GM12891 (cell line): ENCODE results near the gene NAXD.

Experiments used
- DNase-seq: peaks from one replicate; pipeline ENCODE4 v3.0.0; 2011; ENCODE audit warnings: low spot score; ENCODE audit not compliant: insufficient read length
- FAIRE-seq: peaks from 2 replicates; lab custom pipeline; 2011; peaks lifted over from hg19 to GRCh38; lab: Jason Lieb, UNC
- PAX5 ChIP-seq: IDR thresholded peaks from 2 replicates; pipeline ENCODE4 v1.6.1; 2011; ENCODE audit warnings: low read length, moderate library complexity, mild to moderate bottlenecking; ENCODE audit not compliant: insufficient read depth, severe bottlenecking
- POLR2A ChIP-seq: IDR thresholded peaks from 2 replicates; pipeline ENCODE4 v1.6.1; 2011; ENCODE audit warnings: low read depth, low read length, control low read depth
- POLR2AphosphoS5 ChIP-seq: IDR thresholded peaks from 2 replicates; pipeline ENCODE4 v1.6.1; 2011; ENCODE audit warnings: low read depth, low read length, control low read depth
- POU2F2 ChIP-seq: IDR thresholded peaks from 2 replicates; pipeline ENCODE4 v1.6.1; 2011; ENCODE audit warnings: low read depth, mild to moderate bottlenecking, control low read depth, low read length, moderate library complexity
- SPI1 ChIP-seq: IDR thresholded peaks from 2 replicates; pipeline ENCODE4 v1.6.1; 2011; ENCODE audit warnings: low read depth, low read length, control low read depth
- TAF1 ChIP-seq: IDR thresholded peaks from 2 replicates; pipeline ENCODE4 v1.6.1; 2011; ENCODE audit warnings: low read depth, low read length, control low read depth

NAXD gene

GRCh38 chr13:110676595-110677587, 61.5 kb downstream of the NAXD start:
- TF ChIP-seq POLR2AphosphoS5 (no peak), PAX5 (no peak), SPI1 (peak; percentile 85), POLR2A (no peak)
- DNase-seq (peak; percentile 52), FAIRE-seq (peak; percentile 95)

GRCh38 chr13:110677731-110678545, 62.6 kb downstream of the NAXD start:
- FAIRE-seq (peak; percentile 28), DNase-seq (no peak)
- TF ChIP-seq PAX5 = no peak
- TF ChIP-seq POU2F2 = no peak
- TF ChIP-seq POLR2AphosphoS5 = no peak
- TF ChIP-seq TAF1 = no peak

GRCh38 chr13:110680852-110681251, 65.5 kb downstream of the NAXD start:
- TF ChIP-seq POLR2AphosphoS5 = no peak
- TF ChIP-seq PAX5 = no peak
- no peak for TF ChIP-seq POU2F2
- no peak for TF ChIP-seq SPI1
- no peak for TF ChIP-seq POLR2A
- no peak for TF ChIP-seq TAF1
- DNase-seq = no peak
- no peak for FAIRE-seq

- TF ChIP-seq POLR2AphosphoS5 = no peak
- no peak for TF ChIP-seq POLR2A
- TF ChIP-seq SPI1 = no peak
- no peak for TF ChIP-seq POU2F2
- no peak for TF ChIP-seq TAF1
- TF ChIP-seq PAX5 = no peak
- FAIRE-seq (no peak), DNase-seq (no peak)
Measured at GRCh38 chr13:110681868-110682550, 66.7 kb downstream of the NAXD start.

- DNase-seq = no peak
- TF ChIP-seq POLR2A (no peak), TAF1 (no peak), POLR2AphosphoS5 (no peak), PAX5 (no peak), SPI1 (no peak), POU2F2 (no peak)
- no peak for FAIRE-seq
Measured at GRCh38 chr13:110682746-110683145, 67.4 kb downstream of the NAXD start.

GRCh38 chr13:110683203-110683883, 68.0 kb downstream of the NAXD start:
- TF ChIP-seq POLR2A = no peak
- no peak for TF ChIP-seq POU2F2
- no peak for TF ChIP-seq POLR2AphosphoS5
- TF ChIP-seq SPI1 = no peak
- TF ChIP-seq TAF1 = no peak
- no peak for TF ChIP-seq PAX5
- FAIRE-seq (no peak), DNase-seq (no peak)

- no peak for FAIRE-seq
- TF ChIP-seq POLR2A = no peak
- no peak for TF ChIP-seq POU2F2
- TF ChIP-seq POLR2AphosphoS5 = no peak
- no peak for TF ChIP-seq TAF1
- TF ChIP-seq SPI1 = no peak
- TF ChIP-seq PAX5 = no peak
- no peak for DNase-seq
Measured at GRCh38 chr13:110683921-110684320, 68.6 kb downstream of the NAXD start.

- DNase-seq (no peak), FAIRE-seq (no peak)
- TF ChIP-seq SPI1 (no peak), POLR2AphosphoS5 (no peak), TAF1 (no peak), POU2F2 (no peak), PAX5 (no peak), POLR2A (no peak)
Measured at GRCh38 chr13:110684388-110685056, 69.2 kb downstream of the NAXD start.
